Measurements from ENCODE around the gene PTPRT. TPM values are rescaled to one million over a fixed set of nuclear protein-coding genes. Genes with fewer than 3 reads are reported as not detected.

The PTPRT gene
- total and polyA plus RNA-seq, 10 of the 15 experiments (the other 5 are each of a cell fraction or from before 2014, with no cell fraction given): not detected

DNA sequence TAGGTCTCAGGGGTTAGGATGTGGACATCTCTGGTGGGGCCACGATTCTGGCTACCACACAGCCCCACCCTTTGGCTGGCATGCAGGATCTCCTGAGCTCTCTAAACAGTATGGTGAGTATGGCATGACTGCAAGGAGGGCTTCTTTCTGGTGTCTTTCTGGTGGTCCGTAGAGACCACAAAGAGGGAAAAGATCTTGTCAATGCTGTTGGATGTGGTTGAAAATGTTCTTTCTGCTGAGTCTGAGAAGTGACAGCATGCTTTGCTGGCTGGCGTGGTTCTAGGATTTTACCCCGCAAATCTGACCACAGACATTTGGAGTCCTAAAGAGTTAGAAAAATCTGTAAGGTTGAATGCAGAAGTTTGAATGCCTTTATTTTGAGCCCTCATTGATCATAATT lies 1096.7 kb downstream of the PTPRT start (continued):
- TF ChIP-seq ZNF274 (IDR thresholded peaks at IDR 0.05; ENCODE audit: insufficient read depth, insufficient read length) (no peak), POLR2A (IDR thresholded peaks at IDR 0.05; ENCODE audit: low read depth, low read length) (no peak), ZNF384 (IDR thresholded peaks at IDR 0.05; ENCODE audit: borderline replicate concordance, low read depth, low read length) (no peak), SMAD5 (IDR thresholded peaks at IDR 0.05; ENCODE audit: low read depth) (no peak)

GRCh38 chr20:42085366-42085765 lies 1104.3 kb downstream of the PTPRT start:
- Histone ChIP-seq H3K36me3 (ENCODE audit: control insufficient read depth in 2 of 2, insufficient read depth in 2 of 2, low read length in 1 of 2) (no peaks in the 10 kb centered on the region), H3K4me2 (ENCODE audit: control insufficient read depth, insufficient read depth) (no peak overlapping the region), H3K27ac (ENCODE audit: control insufficient read depth, insufficient read depth) (no peak overlapping the region), H3K79me2 (ENCODE audit: control insufficient read depth, insufficient read depth, low read length) (no peaks in the 10 kb centered on the region), H4K20me1 (ENCODE audit: control insufficient read depth, insufficient read depth) (no peaks in the 10 kb centered on the region), H3K4me3 (no peak overlapping the region), H3K4me1 (ENCODE audit: control insufficient read depth, insufficient read depth, low read length) (no peaks in the 10 kb centered on the region), H3K9ac (ENCODE audit: control insufficient read depth, insufficient read depth, low read length) (no peak overlapping the region), H2AFZ (ENCODE audit: control insufficient read depth, low read depth, low read length) (no peak overlapping the region), H3K9me3 (replicated peaks; ENCODE audit: control insufficient read depth, insufficient read depth, low read length) (no peaks in the 10 kb centered on the region), H3K27me3 (replicated peaks in 1 of 2; ENCODE audit: control insufficient read depth in 2 of 2, insufficient read depth in 2 of 2, low read length in 1 of 2) (no peaks in the 10 kb centered on the region; a peak in 1 of 4 replicates)
- ChIA-PET SMC1A (ENCODE audit: uncharacterized antibody, unreplicated experiment) (no interaction called here), POLR2A (no interaction called here), CTCF (no interaction called here), RAD21 (ENCODE audit: unreplicated experiment) (no interaction called here)
- ATAC-seq: no peak
- in situ Hi-C loops (cut with MboI): no loop called here
- DNase-seq (ENCODE audit: low read depth, low spot score): no peak
- WGBS (ENCODE audit: insufficient coverage, insufficient replicate concordance, low lambda C conversion rate, missing lambda C conversion rate): 72% methylated on average over 10 of the region's 10 CpGs
- intact Hi-C loops (cut with micrococcal nuclease; ENCODE audit: unreplicated experiment): no loop called here
- FAIRE-seq: no peak
- TF ChIP-seq RELA (IDR thresholded peaks at IDR 0.05; ENCODE audit: borderline replicate concordance, partially characterized antibody) (no peak), HSF1 (IDR thresholded peaks at IDR 0.05; ENCODE audit: low read depth, low read length) (no peak), NR2C2 (IDR thresholded peaks at IDR 0.05; ENCODE audit: borderline replicate concordance, control insufficient read depth, insufficient read length, low read depth) (no peak), SREBF2 (IDR thresholded peaks at IDR 0.05; ENCODE audit: low read length) (no peak), STAT1 (conservative IDR thresholded peaks at IDR 0.05) (no peak)
- TF ChIP-seq, protein P1, sequence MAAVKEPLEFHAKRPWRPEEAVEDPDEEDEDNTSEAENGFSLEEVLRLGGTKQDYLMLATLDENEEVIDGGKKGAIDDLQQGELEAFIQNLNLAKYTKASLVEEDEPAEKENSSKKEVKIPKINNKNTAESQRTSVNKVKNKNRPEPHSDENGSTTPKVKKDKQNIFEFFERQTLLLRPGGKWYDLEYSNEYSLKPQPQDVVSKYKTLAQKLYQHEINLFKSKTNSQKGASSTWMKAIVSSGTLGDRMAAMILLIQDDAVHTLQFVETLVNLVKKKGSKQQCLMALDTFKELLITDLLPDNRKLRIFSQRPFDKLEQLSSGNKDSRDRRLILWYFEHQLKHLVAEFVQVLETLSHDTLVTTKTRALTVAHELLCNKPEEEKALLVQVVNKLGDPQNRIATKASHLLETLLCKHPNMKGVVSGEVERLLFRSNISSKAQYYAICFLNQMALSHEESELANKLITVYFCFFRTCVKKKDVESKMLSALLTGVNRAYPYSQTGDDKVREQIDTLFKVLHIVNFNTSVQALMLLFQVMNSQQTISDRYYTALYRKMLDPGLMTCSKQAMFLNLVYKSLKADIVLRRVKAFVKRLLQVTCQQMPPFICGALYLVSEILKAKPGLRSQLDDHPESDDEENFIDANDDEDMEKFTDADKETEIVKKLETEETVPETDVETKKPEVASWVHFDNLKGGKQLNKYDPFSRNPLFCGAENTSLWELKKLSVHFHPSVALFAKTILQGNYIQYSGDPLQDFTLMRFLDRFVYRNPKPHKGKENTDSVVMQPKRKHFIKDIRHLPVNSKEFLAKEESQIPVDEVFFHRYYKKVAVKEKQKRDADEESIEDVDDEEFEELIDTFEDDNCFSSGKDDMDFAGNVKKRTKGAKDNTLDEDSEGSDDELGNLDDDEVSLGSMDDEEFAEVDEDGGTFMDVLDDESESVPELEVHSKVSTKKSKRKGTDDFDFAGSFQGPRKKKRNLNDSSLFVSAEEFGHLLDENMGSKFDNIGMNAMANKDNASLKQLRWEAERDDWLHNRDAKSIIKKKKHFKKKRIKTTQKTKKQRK (IDR thresholded peaks at IDR 0.05; ENCODE audit: low read depth, low read length): no peak
- TF ChIP-seq, protein P2, sequence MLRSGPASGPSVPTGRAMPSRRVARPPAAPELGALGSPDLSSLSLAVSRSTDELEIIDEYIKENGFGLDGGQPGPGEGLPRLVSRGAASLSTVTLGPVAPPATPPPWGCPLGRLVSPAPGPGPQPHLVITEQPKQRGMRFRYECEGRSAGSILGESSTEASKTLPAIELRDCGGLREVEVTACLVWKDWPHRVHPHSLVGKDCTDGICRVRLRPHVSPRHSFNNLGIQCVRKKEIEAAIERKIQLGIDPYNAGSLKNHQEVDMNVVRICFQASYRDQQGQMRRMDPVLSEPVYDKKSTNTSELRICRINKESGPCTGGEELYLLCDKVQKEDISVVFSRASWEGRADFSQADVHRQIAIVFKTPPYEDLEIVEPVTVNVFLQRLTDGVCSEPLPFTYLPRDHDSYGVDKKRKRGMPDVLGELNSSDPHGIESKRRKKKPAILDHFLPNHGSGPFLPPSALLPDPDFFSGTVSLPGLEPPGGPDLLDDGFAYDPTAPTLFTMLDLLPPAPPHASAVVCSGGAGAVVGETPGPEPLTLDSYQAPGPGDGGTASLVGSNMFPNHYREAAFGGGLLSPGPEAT (IDR thresholded peaks at IDR 0.05; ENCODE audit: low read depth): no peak
- BruUV-seq (replicated peaks): no TSS peak
